Hepatocyte (in vitro differentiated cells): ENCODE data around the gene KIF26B. TPM values are rescaled to one million over a fixed set of nuclear protein-coding genes. Genes with fewer than 3 reads are reported as not detected.

Experiments used
- DNase-seq: peaks from one replicate; pipeline ENCODE4 v3.0.0-alpha.2; 2016; ENCODE audit warnings: low spot score
- H2AFZ ChIP-seq: fragments of 200-600 bp; sonication (generic); 2 replicates; pipeline ENCODE4 v1.6.0; 2016; ENCODE audit warnings: antibody characterized with exemption, mild to moderate bottlenecking
- H3K27ac ChIP-seq: fragments of 200-600 bp; sonication (generic); 2 replicates; pipeline ENCODE4 v1.5.1; 2016; ENCODE audit warnings: mild to moderate bottlenecking
- H3K27me3 ChIP-seq: fragments of 200-600 bp; sonication (generic); 2 replicates; pipeline ENCODE4 v1.6.1; 2016
- H3K36me3 ChIP-seq: fragments of 200-600 bp; sonication (generic); replicated peaks from 2 replicates; pipeline ENCODE4 v1.5.1; 2016; ENCODE audit warnings: low read depth; ENCODE audit not compliant: insufficient read depth
- H3K4me1 ChIP-seq: fragments of 200-600 bp; sonication (generic); 2 replicates; pipeline ENCODE4 v1.5.1; 2016; ENCODE audit warnings: mild to moderate bottlenecking, moderate library complexity; ENCODE audit not compliant: insufficient read depth
- H3K4me2 ChIP-seq: fragments of 200-600 bp; sonication (generic); 2 replicates; pipeline ENCODE4 v1.6.0; 2016
- H3K4me3 ChIP-seq: fragments of 200-600 bp; sonication (generic); 2 replicates; pipeline ENCODE4 v1.5.1; 2016; ENCODE audit warnings: mild to moderate bottlenecking
- H3K79me2 ChIP-seq: fragments of 200-600 bp; sonication (generic); 2 replicates; pipeline ENCODE4 v1.6.0; 2017; ENCODE audit warnings: mild to moderate bottlenecking
- H3K9me2 ChIP-seq: fragments of 200-600 bp; sonication (generic); replicated peaks from 2 replicates; pipeline ENCODE4 v1.6.0; 2017; ENCODE audit warnings: mild to moderate bottlenecking; ENCODE audit not compliant: insufficient read depth
- H3K9me3 ChIP-seq: fragments of 200-600 bp; sonication (generic); 2 replicates; pipeline ENCODE4 v1.5.1; 2016; ENCODE audit warnings: low read depth, mild to moderate bottlenecking
- H4K20me1 ChIP-seq: fragments of 200-600 bp; sonication (generic); 2 replicates; pipeline ENCODE4 v1.6.0; 2016; ENCODE audit warnings: mild to moderate bottlenecking; ENCODE audit not compliant: insufficient read depth, poor library complexity, severe bottlenecking
- EZH2 ChIP-seq: fragments of 200-600 bp; sonication (generic); IDR thresholded peaks from 2 replicates; pipeline ENCODE4 v1.6.1; 2016; ENCODE audit warnings: antibody characterized with exemption, mild to moderate bottlenecking, borderline replicate concordance
- EZH2phosphoT487 ChIP-seq: fragments of 200-600 bp; sonication (generic); IDR thresholded peaks from one replicate; pipeline ENCODE4 v1.6.1; 2018; ENCODE audit warnings: antibody characterized with exemption, mild to moderate bottlenecking, low read depth, moderate library complexity; ENCODE audit not compliant: unreplicated experiment, severe bottlenecking
- WGBS: methylation state at CpG from one replicate; pipeline ENCODE4 v1.1.6; 2016; ENCODE audit warnings: low lambda C conversion rate; ENCODE audit errors: missing lambda C conversion rate; 5-methylcytosine and 5-hydroxymethylcytosine counted together
- polyA plus RNA-seq: library from polyadenylated mRNA; unstranded; fragments of >200 nt; fragmentation: Nextera tagmentation; extraction: Ambion mirVana; gene quantifications from 2 replicates; pipeline ENCODE4 v1.2.1, GENCODE V29; 2016
- total RNA-seq: library from RNA; depleted of rRNA; stranded (reverse); fragments of >200 nt; gene quantifications from 2 replicates; pipeline ENCODE4 v1.2.3, GENCODE V29; 2014
- TF ChIP-seq, protein P1 (sequence below): fragments of 200-600 bp; sonication (generic); IDR thresholded peaks from 2 replicates; pipeline ENCODE4 v1.5.1; 2016; ENCODE audit warnings: antibody characterized with exemption, mild to moderate bottlenecking; ENCODE audit not compliant: poor library complexity

KIF26B gene
- total RNA-seq, result 19.8 and 21.6 TPM in 2 replicates
- 11.3 and 12.7 TPM in 2 replicates for polyA plus RNA-seq

DNA sequence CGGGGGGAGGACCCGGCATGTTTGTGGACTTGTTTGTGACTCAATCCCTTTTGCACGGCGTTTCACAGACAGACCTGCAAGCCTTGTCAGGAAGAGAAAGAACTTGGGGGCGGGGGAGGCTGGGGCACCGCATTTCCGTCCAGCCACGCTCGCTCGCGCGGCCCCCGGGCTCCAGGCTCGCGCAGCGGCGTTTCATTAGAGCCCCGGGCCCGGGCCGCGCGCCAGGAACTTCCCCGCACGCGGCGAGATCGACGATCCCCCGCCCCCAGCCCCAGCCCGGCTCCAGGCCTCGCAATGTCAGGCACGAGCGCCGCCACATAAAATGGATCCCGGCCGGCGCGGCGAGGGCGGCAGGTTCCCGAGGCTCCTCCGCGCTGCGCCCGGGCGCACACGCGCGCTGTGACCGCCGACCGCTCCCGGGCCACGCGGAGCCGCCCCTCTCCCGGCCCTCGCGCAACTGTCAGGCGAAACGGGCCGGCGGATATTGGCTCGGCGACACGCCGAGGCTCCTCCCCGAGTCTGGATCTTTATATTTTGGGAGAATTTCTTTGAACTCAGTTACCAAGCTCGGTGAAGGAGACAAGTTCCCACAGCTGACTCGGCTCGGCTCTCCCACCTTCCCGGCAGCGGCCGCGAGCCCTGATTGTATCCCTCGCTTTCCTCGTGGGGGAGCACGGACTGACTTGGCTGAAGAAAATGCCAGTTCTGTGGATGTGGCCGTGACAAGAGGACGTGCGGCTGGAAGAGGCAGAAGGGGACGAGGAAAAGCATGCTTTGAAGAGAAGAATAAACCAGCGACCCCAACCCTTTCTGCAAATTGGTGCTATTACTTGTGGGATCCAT, at the start of gene KIF26B:
Gene KIF26B (plus strand): TSS at position 557 of the 843 bp plus-strand sequence. CDS start 440 bp downstream, outside the sequence.
- H3K27ac ChIP-seq, result peak within 1 kb of the TSS; percentile 90

DNA sequence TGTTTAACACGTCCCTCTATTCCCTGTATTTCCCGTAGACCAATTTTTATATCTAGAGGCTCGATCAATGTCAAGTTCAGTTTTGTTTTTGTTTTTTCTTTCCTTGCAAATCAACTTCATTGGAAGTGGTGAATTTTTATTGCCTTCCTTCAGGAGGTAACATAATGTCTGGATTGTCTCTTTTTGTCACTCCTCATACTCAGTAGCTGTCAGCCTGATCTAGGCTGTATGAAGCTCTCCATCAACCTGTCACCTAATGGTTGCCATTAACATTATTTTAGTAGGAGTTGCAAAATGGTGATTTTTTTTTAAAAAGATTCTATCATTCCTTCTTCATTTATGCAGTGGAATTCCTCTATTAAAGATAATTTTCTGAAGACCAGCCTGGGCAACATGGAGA, 49.7 kb upstream of the KIF26B start:
- no peaks in the 10 kb centered on the region for H3K79me2 ChIP-seq
- H3K9me2 ChIP-seq, result no peaks in the 10 kb centered on the region
- no peaks in the 10 kb centered on the region for H3K36me3 ChIP-seq
- no peaks in the 10 kb centered on the region for H3K27me3 ChIP-seq
- WGBS, result 96% methylated on average over 3 of the region's 3 CpGs
- H3K27ac ChIP-seq, result no peak overlapping the region
- TF ChIP-seq EZH2 (no peak), EZH2phosphoT487 (no peak)
- H3K9me3 ChIP-seq, result no peaks in the 10 kb centered on the region
- no peaks in the 10 kb centered on the region for H3K4me1 ChIP-seq
- H3K4me3 ChIP-seq, result no peak overlapping the region
- no peaks in the 10 kb centered on the region for H4K20me1 ChIP-seq
- no peak for DNase-seq
- no peak overlapping the region for H2AFZ ChIP-seq
- H3K4me2 ChIP-seq, result no peak overlapping the region

More for the DNA sequence above, at the start of gene KIF26B:
- peaks cover 7% of the 10 kb centered on the region for H4K20me1 ChIP-seq
- no peaks in the 10 kb centered on the region for H3K36me3 ChIP-seq
- peaks cover 44% of the 10 kb centered on the region for H3K79me2 ChIP-seq
- no peaks in the 10 kb centered on the region for H3K9me3 ChIP-seq
- H3K27me3 ChIP-seq, result no peaks in the 10 kb centered on the region
- H3K4me1 ChIP-seq, result peaks cover 9% of the 10 kb centered on the region
- 1% methylated on average over 68 of the region's 83 CpGs for WGBS
- H2AFZ ChIP-seq, result peak within 1 kb of the TSS; percentile 16
- peak within 1 kb of the TSS; percentile 91 for H3K4me3 ChIP-seq
- no peaks in the 10 kb centered on the region for H3K9me2 ChIP-seq
- H3K4me2 ChIP-seq, result peak within 1 kb of the TSS; percentile 84
- DNase-seq, result peak; percentile 79
- TF ChIP-seq EZH2phosphoT487 (no peak), EZH2 (peak; percentile 23)
- TF ChIP-seq, protein P1, sequence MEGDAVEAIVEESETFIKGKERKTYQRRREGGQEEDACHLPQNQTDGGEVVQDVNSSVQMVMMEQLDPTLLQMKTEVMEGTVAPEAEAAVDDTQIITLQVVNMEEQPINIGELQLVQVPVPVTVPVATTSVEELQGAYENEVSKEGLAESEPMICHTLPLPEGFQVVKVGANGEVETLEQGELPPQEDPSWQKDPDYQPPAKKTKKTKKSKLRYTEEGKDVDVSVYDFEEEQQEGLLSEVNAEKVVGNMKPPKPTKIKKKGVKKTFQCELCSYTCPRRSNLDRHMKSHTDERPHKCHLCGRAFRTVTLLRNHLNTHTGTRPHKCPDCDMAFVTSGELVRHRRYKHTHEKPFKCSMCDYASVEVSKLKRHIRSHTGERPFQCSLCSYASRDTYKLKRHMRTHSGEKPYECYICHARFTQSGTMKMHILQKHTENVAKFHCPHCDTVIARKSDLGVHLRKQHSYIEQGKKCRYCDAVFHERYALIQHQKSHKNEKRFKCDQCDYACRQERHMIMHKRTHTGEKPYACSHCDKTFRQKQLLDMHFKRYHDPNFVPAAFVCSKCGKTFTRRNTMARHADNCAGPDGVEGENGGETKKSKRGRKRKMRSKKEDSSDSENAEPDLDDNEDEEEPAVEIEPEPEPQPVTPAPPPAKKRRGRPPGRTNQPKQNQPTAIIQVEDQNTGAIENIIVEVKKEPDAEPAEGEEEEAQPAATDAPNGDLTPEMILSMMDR, result peak; percentile 0

DNA sequence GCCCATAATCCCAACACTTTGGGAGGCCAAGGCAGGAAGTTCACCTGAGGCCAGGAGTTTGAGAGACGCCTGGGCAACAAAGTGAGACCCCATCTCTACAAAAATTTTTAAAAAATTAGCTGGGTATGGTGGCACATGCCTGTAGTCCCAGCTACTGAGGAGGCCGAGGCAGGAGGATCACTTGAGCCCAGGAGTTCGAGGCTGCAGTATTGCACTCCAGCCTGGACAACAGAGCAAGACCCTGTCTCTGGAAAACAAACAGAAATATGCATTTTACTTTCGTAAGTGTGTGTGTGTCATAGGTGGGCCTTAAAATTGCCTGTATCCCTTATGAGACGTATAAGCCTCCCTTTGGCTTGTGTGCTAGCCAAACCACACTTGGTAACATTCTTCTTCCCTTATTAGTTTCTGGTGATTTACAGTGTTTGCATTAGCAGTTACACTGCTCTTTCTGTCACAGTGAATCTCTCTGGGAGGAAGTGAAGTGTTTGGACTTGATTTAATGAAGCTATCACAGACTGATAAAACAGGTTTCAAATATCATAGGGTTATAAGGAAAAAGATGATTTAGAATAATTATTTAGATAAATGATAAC, 48.9 kb upstream of the KIF26B start:
- Histone ChIP-seq H3K36me3 (no peaks in the 10 kb centered on the region), H3K4me2 (no peak overlapping the region), H3K27me3 (no peaks in the 10 kb centered on the region), H3K79me2 (no peaks in the 10 kb centered on the region), H3K27ac (no peak overlapping the region), H2AFZ (no peak overlapping the region), H3K9me3 (no peaks in the 10 kb centered on the region), H3K4me3 (no peak overlapping the region), H4K20me1 (no peaks in the 10 kb centered on the region), H3K4me1 (no peaks in the 10 kb centered on the region), H3K9me2 (no peaks in the 10 kb centered on the region)
- no peak for DNase-seq
- WGBS, result 96% methylated on average over 5 of the region's 5 CpGs
- no peak for TF ChIP-seq EZH2phosphoT487
- TF ChIP-seq EZH2, result no peak

DNA sequence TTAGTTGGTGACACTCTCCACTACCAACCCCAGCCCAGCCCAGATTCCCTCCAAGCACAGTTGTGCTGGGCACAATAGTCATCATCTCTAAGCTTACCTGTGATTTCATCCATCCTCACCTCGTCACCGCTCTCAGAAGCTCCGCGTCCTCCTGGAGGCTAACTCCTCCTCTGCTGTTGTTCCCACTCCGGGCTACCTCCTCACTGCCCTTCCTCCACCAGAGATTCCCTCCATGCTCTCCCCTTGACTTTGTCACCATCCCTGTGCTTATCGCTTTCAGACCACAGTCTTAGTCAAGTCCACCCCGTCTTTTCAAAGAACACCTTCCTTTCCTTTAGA, 47.0 kb upstream of the KIF26B start:
- no peak overlapping the region for H3K27ac ChIP-seq
- no peaks in the 10 kb centered on the region for H3K27me3 ChIP-seq
- H2AFZ ChIP-seq, result no peak overlapping the region
- H4K20me1 ChIP-seq, result no peaks in the 10 kb centered on the region
- no peaks in the 10 kb centered on the region for H3K9me3 ChIP-seq
- H3K4me2 ChIP-seq, result no peak overlapping the region
- no peaks in the 10 kb centered on the region for H3K36me3 ChIP-seq
- no peak for DNase-seq
- no peaks in the 10 kb centered on the region for H3K4me1 ChIP-seq
- TF ChIP-seq, protein P1, result no peak
- TF ChIP-seq EZH2phosphoT487 (no peak), EZH2 (no peak)
- H3K79me2 ChIP-seq, result no peaks in the 10 kb centered on the region
- no peak overlapping the region for H3K4me3 ChIP-seq
- WGBS, result 97% methylated on average over 7 of the region's 7 CpGs
- no peaks in the 10 kb centered on the region for H3K9me2 ChIP-seq
